Glomerular visceral epithelial cell (primary cell): Measurements from ENCODE around the gene C1QL3.

Source experiments
- DNase-seq: peaks from one replicate; pipeline ENCODE4 v3.0.0-alpha.2; 2016; ENCODE audit errors: extremely low spot score

Gene C1QL3

DNA sequence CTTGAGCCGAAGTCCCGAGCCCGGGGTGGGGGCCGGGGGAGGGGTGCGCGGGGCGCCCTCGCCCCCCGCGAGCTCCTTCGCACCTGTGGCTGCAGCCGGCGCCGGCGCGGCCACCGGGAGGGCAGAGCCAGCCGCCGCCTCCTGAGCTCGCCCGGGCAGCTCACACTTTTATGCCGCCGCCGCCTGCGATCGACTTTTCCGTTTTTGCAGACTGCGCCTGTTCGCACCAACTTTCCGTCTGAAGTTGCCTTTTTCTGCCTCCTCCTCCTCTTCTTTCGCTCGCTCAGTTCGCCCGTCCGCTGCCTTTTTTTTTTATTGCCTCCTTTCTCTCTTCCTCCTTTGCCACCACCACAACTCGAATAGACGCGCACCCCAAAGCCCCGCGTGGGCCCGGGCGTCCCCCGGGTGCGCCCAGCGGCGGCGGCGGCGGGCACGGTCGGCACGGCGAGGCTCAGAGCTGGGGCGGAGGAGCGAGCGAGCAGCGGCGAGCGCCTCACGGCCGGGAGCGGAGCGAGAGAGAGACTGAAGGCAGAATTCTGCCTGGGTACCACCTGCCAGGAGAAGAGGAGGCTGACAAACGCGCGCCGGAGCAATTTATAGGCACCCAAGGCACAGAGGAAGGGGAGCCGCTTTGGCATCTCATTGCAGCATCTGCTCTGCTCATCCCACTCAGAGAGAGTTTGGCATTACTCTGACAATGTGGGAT lies at the start of gene C1QL3:
C1QL3 (minus strand) TSS at position 569 of the 706 bp plus-strand sequence. CDS start 814 bp downstream, outside the sequence.
- DNase-seq: no peak

DNA sequence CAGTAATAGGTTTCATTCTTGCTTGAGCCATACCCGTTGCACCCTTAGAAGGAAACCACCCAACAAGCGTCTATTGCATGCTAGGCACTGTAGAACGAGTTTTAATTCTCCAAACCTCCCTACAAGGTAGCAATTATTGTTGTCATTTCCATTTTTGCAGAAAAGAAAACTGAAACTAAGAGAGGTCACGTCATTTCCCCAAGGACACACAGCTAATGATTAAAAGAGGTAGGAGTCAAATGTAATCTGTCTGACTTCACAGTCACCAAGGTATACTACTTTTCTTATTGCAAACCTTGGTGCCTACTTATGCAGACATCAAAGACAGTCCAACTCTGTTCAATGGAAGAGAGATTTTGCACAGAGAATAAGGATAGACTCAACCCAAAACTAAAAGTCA lies 49.1 kb upstream of the C1QL3 start:
- no peak for DNase-seq

DNA sequence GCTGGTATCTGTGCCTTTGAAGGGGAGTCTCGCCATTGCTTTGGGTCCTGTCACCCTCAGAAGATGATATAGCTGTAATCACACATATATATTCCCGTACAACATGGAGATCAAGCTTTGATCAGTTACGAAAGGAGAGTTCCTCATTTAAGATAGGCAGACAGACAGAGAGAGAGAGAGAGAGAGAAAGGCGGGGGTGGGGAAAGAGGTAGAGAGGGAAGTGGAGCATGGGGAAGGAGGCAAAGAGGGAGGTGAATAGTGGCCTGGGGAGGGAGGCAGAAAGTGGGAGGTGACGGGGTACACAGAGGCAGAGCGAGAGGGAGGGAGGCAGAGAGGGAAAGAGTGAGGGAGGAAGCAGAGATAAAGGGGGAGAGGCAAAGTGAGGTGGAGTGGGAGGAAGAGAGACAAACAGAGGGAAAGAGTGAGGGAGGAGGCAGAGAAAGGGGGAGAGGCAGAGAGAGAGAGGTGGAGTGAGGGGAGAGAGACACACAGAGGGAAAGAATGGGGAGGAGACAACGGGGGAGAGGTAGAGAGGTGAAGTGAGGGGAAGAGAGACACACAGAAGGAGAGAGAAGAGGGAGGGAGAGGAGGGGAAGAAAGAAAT lies 44.6 kb upstream of the C1QL3 start:
- no peak for DNase-seq

DNA sequence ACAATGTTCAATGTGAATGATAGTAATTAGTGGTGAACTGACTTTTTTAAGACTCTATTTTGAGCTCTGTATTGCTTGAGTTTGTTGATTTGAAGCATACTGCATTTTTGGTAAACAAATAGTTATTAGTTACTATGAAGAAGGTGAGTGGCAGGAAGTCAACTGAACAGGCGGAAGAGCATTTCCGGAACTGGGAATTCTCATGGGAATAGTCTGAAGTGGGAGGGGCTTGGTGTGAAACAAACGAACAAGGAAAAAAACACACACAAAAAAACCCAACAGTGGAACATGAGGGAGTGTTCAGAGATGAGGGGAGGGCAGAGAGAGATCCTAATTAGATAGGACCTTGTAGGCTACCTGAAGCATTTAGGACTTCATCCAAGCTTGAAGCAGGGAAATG lies 43.9 kb upstream of the C1QL3 start:
- no peak for DNase-seq

DNA sequence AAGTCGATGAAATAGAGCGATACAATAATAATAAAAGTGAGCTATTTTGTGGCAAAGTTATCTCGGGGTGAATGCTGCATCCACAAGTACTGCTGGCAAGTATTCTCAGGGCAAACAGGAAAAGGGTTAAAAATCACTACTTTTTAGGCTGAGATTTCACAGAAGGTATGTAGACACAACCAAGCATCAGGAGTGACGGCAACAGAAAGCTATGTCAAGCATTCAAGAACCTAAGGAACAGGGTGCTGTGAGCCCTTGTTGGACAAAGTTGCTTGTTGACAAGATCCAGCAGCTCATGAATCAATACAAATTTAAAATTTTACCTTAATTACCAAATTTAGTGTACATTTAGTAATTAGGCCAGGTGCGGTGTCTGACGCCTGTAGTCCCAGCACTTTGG lies 41.2 kb upstream of the C1QL3 start:
- DNase-seq: no peak

DNA sequence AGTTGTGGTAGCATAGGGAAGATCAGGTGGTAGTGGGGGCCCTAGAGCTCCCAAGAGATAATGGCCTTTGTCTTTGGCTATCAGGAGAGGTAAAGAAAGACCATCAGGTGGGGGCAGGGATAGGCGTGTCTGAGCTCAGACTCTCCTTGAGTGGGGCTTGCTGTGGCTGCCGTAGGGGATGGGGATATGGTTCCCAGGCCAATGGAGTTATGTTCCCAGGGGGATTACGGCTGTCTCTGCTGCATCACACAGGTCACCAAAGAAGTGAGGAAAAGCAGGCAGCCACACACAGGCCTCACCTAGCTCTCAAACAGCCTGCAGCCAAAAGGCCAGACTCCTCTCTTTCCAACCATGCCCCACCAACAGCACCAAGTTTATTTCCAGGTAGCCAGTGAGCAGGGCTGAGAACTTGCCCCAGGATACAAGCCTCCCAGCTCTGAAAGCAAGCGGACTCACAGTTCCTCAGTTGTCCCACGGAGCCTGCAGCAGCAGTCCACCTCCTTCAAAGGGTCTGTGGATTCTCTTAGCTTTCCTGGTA lies 37.6 kb upstream of the C1QL3 start:
- no peak for DNase-seq

DNA sequence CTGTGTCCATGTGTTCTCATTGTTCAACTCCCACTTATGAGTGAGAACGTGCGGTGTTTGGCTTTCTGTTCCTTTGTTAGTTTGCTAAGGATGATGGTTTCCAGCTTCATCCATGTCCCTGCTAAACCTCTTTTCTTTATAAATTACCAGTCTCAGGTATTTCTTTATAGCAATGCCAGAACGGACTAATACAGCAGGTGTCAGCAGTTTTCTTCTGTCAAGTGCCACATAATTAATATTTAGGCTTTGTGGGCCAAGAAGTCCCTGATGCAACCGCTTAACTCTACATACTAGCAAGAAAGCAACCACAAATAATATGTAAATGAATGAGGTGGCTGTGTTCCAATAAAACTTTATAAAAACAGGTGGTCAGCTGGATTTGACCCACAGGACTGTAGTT lies 26.3 kb upstream of the C1QL3 start:
- no peak for DNase-seq

DNA sequence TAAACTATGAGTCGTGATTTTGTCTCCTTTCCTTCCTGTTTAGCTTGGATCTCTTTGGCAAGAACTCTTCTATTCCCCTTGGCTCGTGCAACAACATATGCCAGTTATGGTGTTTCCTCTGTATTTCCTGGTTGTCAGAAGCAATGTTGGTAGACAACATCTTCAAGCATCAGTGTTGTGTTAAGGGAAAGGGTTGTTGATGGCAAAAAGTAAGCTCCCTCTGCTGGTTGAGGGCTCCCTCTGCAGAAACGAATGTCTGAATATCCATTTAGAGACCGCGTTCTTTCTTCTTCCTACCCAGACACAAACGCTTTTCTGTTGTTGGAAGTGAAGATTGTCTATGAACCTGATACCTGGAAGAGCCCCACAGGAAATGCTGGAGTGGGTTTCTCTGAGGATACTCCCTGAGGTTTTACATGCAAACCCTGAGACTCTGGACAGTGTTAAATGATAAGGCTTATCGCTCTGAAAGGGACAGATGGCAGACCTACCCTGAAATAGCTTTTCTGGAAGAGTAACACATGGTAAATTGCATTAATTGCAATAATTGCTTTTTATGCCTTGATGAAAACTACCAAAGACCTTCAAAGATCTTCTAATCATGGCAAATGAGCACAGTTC lies 23.5 kb upstream of the C1QL3 start:
- peak; percentile 19 for DNase-seq

DNA sequence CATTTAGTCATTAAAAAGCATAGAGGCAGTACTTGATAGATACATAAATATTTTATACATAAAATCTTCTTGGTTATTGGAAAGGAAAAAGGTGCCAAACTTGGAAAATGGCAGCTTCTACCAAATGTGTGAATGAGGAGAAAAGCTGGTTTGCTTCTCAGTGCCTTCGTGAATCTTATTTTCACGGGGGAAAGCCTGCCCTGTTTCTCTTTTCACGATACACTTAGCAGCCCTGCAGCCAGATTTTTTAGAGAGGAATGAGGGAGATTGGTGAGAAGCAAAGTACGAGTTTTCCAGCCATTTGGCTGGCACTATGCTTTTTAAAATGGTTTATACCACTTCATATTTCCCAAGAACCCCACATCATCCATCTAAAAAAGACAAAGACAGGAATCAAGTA lies 22.9 kb upstream of the C1QL3 start:
- no peak for DNase-seq

DNA sequence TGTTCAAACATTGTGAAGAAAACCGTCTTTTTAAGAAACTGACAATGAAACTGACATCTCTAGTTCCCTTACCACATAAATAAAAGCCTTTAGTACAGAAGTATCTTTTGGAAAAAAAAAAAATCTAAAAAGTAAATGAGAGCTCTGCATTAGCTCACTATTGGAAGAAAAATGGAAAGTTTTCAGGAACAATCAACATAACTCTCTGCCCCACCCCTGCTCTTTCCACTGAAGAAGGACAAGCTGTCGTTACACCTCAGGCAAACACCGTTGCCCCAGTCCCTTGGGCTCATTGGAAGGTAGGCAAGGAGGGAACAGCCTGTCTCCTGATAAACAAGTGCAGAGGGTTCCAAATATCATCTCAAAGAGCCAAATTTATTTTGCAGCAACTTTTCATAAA lies 22.4 kb upstream of the C1QL3 start:
- DNase-seq: no peak

DNA sequence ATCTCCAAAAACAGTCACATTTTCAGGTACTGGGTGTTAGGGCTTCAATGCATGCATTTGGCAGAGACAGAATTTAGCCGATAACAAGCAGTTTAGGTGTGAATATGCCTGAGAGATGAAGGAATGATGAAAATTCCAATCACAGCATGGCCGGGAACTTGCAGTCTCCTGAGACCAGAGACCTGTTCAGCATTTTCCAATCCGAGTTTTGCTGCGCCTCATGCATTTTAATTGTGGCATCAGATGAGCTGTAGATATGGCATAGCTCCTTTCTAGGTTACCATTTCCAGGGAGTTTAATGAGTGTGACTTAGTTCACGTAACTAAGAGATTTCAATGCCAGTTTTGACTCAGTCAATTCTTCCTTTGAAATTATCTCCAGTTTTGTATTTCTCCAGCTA lies 14.5 kb upstream of the C1QL3 start:
- DNase-seq: no peak

DNA sequence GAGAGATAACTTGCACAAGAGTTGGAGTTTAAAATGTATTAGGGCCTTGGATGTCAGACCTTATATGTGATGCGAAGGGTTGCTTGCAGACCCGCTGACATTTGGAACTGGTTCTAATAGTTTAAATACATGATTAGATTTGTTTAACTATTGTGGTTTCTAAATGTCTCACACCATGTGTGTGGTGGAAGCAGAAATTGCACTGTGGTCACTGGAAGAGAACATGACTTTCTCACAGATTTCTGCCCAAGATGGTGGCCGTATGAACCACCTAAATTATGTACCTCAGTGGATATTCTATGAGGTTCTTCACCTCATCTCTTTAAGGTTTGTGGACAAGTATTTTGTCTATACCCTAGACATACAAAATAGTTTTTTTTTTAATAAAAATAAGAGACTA lies 8.2 kb upstream of the C1QL3 start:
- DNase-seq: no peak

DNA sequence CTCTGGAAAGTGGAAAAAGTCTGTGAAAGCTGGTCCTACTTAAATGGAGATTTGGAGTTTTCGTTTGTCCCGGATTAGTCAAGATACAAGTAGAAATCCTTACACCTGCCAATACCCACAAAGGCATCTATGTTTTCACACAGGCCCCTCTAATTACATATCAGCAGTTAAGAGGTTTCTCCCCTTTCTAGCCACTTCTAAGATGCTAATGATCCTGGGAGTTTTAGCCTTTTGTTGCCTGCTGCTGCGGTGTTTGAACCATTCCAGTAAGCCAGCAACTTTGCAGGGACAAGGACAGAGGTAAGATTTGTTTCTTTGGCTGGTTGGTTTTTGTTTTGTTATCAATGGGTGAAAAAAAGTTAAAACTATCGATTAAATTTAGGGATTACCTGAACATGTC lies 5.8 kb upstream of the C1QL3 start:
- DNase-seq: no peak

DNA sequence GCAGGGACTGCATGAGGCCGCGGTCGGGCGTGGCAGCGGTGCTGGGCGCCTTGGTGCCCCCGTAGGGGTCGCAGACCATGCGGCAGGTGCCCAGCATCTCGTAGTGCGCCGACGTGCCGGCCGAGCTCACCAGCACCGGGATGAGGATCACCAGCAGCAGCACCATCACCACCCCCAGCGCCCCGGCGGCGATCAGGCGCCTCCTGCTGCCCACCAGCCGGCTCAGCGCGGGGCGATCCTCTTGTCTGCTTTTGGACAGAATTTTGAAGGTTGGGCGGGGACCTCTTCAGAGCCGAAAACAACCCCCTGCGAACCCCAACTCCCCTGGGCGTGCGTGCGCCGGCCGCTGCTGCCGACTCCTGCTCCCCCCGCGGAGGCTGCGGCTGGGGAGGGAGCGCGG lies 779 bp downstream of the C1QL3 start:
- DNase-seq: no peak

DNA sequence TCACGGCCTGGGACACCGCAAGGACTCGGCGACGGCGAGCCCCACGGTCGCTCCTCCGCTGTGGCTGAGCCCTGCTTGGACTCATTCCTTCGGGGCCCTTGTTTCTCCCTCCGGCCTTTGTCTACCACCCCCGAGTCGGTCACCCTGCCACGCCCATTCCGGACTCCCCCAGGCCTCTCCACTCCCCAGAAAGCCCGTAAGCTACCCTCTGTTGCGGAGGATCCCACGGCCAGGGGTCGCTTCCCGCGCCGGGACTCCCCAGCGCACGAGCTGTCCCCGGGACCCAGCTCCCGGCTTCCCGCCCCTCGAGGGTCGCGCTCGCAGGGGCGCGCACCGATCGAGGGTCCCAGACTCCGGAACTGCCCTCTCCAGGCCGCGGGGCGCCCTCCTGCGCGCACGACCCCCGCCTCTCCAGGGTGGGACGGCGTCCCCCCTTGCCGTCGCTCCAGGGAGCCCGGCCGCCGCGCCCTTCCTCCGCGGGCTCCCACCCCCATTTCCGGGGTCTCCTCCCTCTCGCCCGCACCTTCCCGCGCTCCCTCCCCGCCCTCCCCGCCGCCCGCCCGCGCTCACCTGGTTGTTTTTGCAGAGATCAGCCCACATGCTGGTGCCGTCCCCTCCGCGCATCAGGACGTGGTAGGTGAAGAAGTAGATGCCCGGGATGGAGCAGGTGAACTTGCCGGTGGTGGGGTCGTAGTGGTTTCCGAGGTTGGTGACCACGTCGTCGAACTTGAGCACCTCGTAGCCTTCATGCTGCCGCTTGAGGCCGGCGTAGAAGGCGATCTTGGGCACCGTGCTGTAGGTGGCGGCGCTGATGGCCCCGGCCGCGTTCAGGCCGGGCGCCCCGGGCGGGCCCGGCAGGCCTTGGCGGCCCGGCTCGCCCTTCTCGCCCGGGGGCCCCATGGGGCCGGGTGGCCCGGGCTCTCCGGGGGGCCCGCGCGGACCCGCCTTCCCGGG lies 1.5 kb downstream of the C1QL3 start:
- DNase-seq: no peak

DNA sequence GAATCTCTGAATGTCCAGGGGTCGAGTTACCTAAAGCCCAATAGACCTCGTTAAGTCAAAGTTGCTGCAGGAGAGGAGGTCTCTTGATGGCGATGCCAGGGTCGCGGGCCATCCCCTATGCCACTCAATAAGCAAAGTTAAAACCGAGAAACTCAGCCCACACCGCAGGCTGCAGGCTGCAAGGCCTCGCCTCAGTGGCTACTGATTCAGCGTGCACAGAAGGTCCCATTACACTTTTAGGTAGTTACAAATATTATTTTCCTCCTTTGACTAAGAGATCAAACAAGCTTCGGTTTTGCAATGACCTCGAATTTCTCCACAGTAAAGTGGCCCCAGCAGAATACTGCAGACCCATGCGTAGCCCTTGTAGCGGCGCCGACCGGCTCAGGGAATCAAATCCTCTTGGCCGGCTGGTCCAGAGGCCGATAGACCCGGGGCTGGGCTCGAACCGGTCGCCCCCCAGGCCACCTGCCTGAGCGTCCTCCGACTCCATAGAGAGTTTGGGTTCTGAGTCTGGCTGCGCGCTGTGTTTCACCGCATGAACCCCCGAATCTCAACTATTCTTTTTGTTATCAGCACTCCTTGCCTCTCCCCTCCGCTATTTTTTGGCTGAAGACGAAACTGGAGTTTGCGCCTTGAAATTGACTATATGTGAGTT lies 2.3 kb downstream of the C1QL3 start:
- DNase-seq: no peak

DNA sequence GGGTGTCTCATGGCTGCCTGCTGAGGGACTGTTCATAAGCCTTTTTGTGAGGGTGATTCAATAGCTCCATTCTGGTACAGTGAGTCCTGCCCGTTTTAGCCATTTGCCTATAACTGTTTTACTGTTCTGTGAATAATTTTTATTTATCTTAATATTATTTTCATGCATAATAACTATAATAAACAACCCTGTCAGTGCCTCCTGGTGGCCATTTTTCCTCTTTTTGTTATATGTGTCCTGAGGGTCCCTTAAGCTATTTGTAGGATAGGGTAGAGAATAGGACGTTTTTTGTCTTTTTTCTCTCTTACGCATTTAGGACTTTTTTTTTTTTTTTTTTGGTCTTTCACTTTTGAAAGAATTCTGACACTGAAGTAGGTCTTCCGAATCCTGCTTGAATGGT lies 2.9 kb downstream of the C1QL3 start:
- no peak for DNase-seq

DNA sequence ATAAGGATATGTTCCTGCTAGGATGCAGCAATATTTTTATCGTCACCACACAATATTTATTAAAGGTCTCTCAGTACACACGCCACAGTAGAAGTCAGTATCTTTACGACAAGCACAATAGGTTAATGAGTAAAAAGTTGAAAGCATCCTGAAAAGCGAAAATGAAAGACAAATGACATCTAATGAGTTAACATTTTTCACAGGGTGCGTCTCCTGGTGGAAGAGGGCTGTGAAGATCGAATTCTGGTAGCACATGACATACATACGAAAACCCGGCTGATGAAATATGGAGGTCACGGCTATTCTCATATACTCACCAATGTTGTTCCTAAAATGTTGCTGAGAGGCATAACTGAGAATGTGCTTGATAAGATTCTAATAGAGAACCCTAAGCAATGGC lies 10.8 kb downstream of the C1QL3 start:
- DNase-seq: no peak

DNA sequence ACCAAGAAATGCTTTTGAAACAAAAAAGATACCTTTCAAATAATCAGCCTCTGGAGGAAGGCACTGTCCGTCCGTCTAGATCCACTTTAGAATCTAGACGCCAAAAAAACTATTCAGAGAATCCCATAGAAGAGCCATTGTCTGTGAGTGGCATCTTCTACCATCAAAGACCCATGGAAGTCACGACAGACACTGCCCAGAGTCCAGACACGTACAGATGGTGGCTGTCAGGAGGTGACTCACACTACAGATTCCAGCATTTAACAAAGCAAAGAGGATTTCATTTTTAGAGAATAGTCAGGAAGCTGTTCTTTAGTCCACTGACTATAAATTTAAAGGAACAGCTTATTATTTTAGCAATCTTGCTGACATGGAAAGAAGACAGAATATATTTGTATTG lies 11.7 kb downstream of the C1QL3 start:
- DNase-seq: peak; percentile 17

DNA sequence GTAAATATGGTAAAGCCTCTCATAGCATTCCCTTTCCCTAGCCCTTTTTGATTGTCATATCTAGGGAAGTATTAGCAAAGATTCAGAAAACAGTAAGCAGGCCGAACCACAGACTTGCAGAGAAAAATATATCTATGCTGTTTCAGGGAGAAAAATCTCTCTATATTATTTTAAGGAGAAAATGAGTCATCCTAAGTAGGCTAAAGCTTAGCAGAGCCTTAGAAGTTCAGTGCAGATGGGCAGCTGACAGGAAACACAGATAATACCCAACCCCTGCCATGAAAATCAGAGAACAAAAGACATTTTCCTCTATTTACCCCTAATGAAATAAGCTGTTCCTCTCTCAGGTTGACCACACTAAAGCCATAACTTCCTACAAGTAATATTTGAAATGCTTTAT lies 16.5 kb downstream of the C1QL3 start:
- DNase-seq: peak; percentile 6

DNA sequence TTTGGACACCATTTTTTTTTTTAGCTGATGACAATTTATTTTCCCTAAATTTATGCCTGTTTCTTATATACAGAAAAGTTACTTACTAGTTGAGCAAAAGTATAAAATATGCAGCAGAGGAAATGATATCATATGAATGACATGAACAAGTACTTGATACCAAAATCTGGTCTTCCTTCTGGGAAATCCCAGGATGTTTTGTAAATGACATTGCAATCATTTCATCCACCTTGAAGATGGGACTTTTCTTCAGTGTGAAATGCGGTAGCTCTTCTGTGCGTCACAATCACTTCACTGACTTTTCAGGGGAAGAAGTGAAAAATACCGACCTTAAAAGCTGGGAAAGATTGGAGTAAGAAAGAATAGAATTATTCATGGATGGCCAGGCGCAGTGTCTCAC lies 23.8 kb downstream of the C1QL3 start:
- DNase-seq: peak; percentile 13
